HCT116 (cell line): ENCODE measurements around the gene TCERG1L. TPM values are rescaled to one million over a fixed set of nuclear protein-coding genes. Genes with fewer than 3 reads are reported as not detected.

Experiments used
- ATAC-seq: fragments of 200-7000 bp; cut with Tn5 transposase; 2 replicates; pipeline ENCODE4 v1.9.1; 2020; ENCODE audit warnings: mild to moderate bottlenecking, moderate library complexity
- BruUV-seq: library from RNA; stranded (reverse); fragments of 400-500 nt; replicated peaks from 2 replicates; lab custom pipeline; 2021; lab: Mats Ljungman, UMichigan
- CTCF ChIA-PET: fragments of 300-600 bp; sonication (Branson Sonifier 250); formaldehyde crosslinking; loops from one replicate; lab custom pipeline; 2021; ENCODE audit warnings: antibody characterized with exemption; lab: Charles Lee
- POLR2A ChIA-PET: fragments of 300-600, 350-600 bp; sonication (Branson Sonifier 250); formaldehyde crosslinking; loops from one replicate; lab custom pipeline; 2021; ENCODE audit warnings: antibody characterized with exemption; lab: Charles Lee
- RAD21 ChIA-PET, 2 experiments: fragments of 300-600 bp; sonication (Branson Sonifier 250); formaldehyde crosslinking; loops; one replicate each; lab custom pipeline; 2023; ENCODE audit warnings: low total read pairs in 2 of 2; ENCODE audit not compliant: uncharacterized antibody in 2 of 2, unreplicated experiment in 2 of 2, low non-redundant PET in 1 of 2; lab: Charles Lee
- DNase-seq: peaks from one replicate; pipeline ENCODE4 v3.0.0-alpha.2; 2010; ENCODE audit warnings: low read depth, low spot score
- H2AFZ ChIP-seq: fragments of 200-600 bp; shearing (Covaris generic), sonication (generic); 2 replicates; pipeline ENCODE4 v1.6.1; 2017; ENCODE audit warnings: low read depth, mixed run types, mixed read lengths, antibody characterized with exemption, low read length; ENCODE audit not compliant: poor library complexity, severe bottlenecking
- H3K27ac ChIP-seq: 2 replicates; pipeline ENCODE4 v1.5.1; 2012; ENCODE audit warnings: low read depth, low read length
- H3K27me3 ChIP-seq: fragments of 200-600 bp; sonication (generic); 2 replicates; pipeline ENCODE4 v1.6.1; 2016; ENCODE audit warnings: mixed run types, low read length, mixed read lengths; ENCODE audit not compliant: insufficient read depth
- H3K36me3 ChIP-seq, 2 experiments: fragments of 200-500 bp in 1 of 2; fragments of 200-600 bp in 1 of 2; sonication (Bioruptor generic) in 1 of 2; sonication (generic) in 1 of 2; 2 replicates each; pipeline versions ENCODE4 v1.5.1 to v1.6.1; 2014 to 2016; ENCODE audit warnings: low read length in 2 of 2, inconsistent platforms in 1 of 2, mixed read lengths in 1 of 2, mixed run types in 1 of 2; ENCODE audit not compliant: insufficient read depth in 2 of 2, control insufficient read depth in 1 of 2
- H3K4me1 ChIP-seq, 2 experiments: fragments of 200-600 bp in 1 of 2; sonication (generic) in 1 of 2; 2 replicates each; pipeline versions ENCODE4 v1.5.1 to v1.6.1; 2012 to 2017; ENCODE audit warnings: low read length in 2 of 2, inconsistent platforms in 1 of 2, mild to moderate bottlenecking in 1 of 2, mixed read lengths in 1 of 2, mixed run types in 1 of 2, moderate library complexity in 1 of 2; ENCODE audit not compliant: insufficient read depth in 2 of 2, control insufficient read depth in 1 of 2
- H3K4me2 ChIP-seq: fragments of 200-600 bp; sonication (generic); 2 replicates; pipeline ENCODE4 v1.6.1; 2017; ENCODE audit warnings: mixed run types, low read length, mixed read lengths
- H3K4me3 ChIP-seq, 2 experiments: fragments of 200-600 bp in 1 of 2; sonication (generic) in 1 of 2; replicated peaks in 1 of 2; 2 replicates each; pipeline ENCODE4 v1.5.1; 2011 to 2016; ENCODE audit warnings: low read length in 2 of 2, control low read depth in 1 of 2, low read depth in 1 of 2, mild to moderate bottlenecking in 1 of 2, mixed read lengths in 1 of 2, mixed run types in 1 of 2
- H3K79me2 ChIP-seq: fragments of 200-600 bp; sonication (generic); 2 replicates; pipeline ENCODE4 v1.6.1; 2017; ENCODE audit warnings: mild to moderate bottlenecking, mixed run types, low read length, moderate library complexity, mixed read lengths; ENCODE audit not compliant: insufficient read depth
- H3K9ac ChIP-seq: fragments of 200-600 bp; sonication (generic); 2 replicates; pipeline ENCODE4 v1.6.1; 2016; ENCODE audit warnings: low read length, mixed read lengths
- H3K9me2 ChIP-seq: fragments of 200-600 bp; sonication (generic), shearing (Covaris generic); 2 replicates; pipeline ENCODE4 v1.6.1; 2017; ENCODE audit warnings: mixed run types, mild to moderate bottlenecking, moderate library complexity; ENCODE audit not compliant: insufficient read depth
- H3K9me3 ChIP-seq, 2 experiments: fragments of 200-500 bp in 1 of 2; fragments of 200-600 bp in 1 of 2; sonication (Bioruptor generic) in 1 of 2; sonication (generic) in 1 of 2; 2 replicates each; pipeline ENCODE4 v1.6.1; 2014 to 2017; ENCODE audit warnings: low read length in 2 of 2, mixed read lengths in 2 of 2, inconsistent platforms in 1 of 2, low read depth in 1 of 2, mild to moderate bottlenecking in 1 of 2, mixed run types in 1 of 2, moderate library complexity in 1 of 2; ENCODE audit not compliant: control insufficient read depth in 1 of 2, insufficient read depth in 1 of 2
- H4K20me1 ChIP-seq: fragments of 200-600 bp; sonication (generic), shearing (Covaris generic); 2 replicates; pipeline ENCODE4 v1.6.1; 2017; ENCODE audit warnings: mixed run types, mild to moderate bottlenecking, moderate library complexity; ENCODE audit not compliant: insufficient read depth
- CEBPB ChIP-seq: IDR thresholded peaks from 2 replicates; pipeline ENCODE4 v1.6.1; 2012; ENCODE audit warnings: low read depth
- ELF1 ChIP-seq: IDR thresholded peaks from 2 replicates; pipeline ENCODE4 v1.6.1; 2012; ENCODE audit warnings: low read depth, borderline replicate concordance
- EZH2phosphoT487 ChIP-seq: fragments of 200-600 bp; IDR thresholded peaks from 2 replicates; pipeline ENCODE4 v1.6.1; 2018; ENCODE audit warnings: antibody characterized with exemption, borderline replicate concordance
- JUND ChIP-seq: IDR thresholded peaks from 2 replicates; pipeline ENCODE4 v1.6.1; 2012
- POLR2A ChIP-seq: IDR thresholded peaks from 2 replicates; pipeline ENCODE4 v1.7.0; 2011; ENCODE audit warnings: borderline replicate concordance; ENCODE audit not compliant: insufficient read depth, insufficient read length; ENCODE audit errors: extremely low read depth
- POLR2AphosphoS5 ChIP-seq: IDR thresholded peaks from 2 replicates; pipeline ENCODE4 v1.6.1; 2011; ENCODE audit warnings: mild to moderate bottlenecking, low read depth, low read length, moderate library complexity
- SP1 ChIP-seq: IDR thresholded peaks from 2 replicates; pipeline ENCODE4 v1.6.1; 2012; ENCODE audit warnings: low read depth
- SRF ChIP-seq: IDR thresholded peaks from 2 replicates; pipeline ENCODE4 v1.6.1; 2012; ENCODE audit warnings: low read depth
- TCF7L2 ChIP-seq: IDR thresholded peaks from 2 replicates; pipeline ENCODE4 v1.7.0; 2011; ENCODE audit warnings: borderline replicate concordance, inconsistent platforms; ENCODE audit not compliant: insufficient read depth, insufficient read length; ENCODE audit errors: extremely low read depth
- ZFX ChIP-seq: fragments of 450-650 bp; IDR thresholded peaks from 2 replicates; pipeline ENCODE4 v1.6.1; 2017
- ZNF274 ChIP-seq: fragments of 200-500 bp; sonication (Bioruptor generic); IDR thresholded peaks from 2 replicates; pipeline ENCODE4 v1.6.1; 2014; ENCODE audit warnings: mild to moderate bottlenecking, low read depth, low read length, inconsistent platforms
- intact Hi-C: fragments of 100-400 bp; cut with micrococcal nuclease; formaldehyde crosslinking; loops from 2 replicates; pipeline ENCODE4 v1.10.0; 2022
- total RNA-seq: library from RNA; stranded (reverse); gene quantifications from one replicate; pipeline ENCODE4 v1.2.1, GENCODE V29; 2021; ENCODE audit not compliant: unreplicated experiment

Gene TCERG1L
- total RNA-seq, 1 experiment from 2014 or later, result not detected

- intact Hi-C loops, result no loop called here
- RAD21 ChIA-PET, result no interaction called here
- H3K4me3 ChIP-seq, result no peak overlapping the region
These were observed 167.3 kb downstream of the TCERG1L start for GRCh38 chr10:131144196-131144595.

GRCh38 chr10:131143425-131144165, 167.9 kb downstream of the TCERG1L start:
- ChIA-PET POLR2A (no interaction called here), RAD21 (no interaction called here), CTCF (no interaction called here)
- intact Hi-C loops, result no loop called here
- Histone ChIP-seq H3K27me3 (no peaks in the 10 kb centered on the region), H3K9me2 (no peaks in the 10 kb centered on the region), H3K36me3 (no peaks in the 10 kb centered on the region), H4K20me1 (no peaks in the 10 kb centered on the region), H3K9ac (no peak overlapping the region), H3K9me3 (no peaks in the 10 kb centered on the region), H3K4me2 (no peak overlapping the region), H3K27ac (no peak overlapping the region), H3K4me1 (no peaks in the 10 kb centered on the region), H3K79me2 (no peaks in the 10 kb centered on the region), H3K4me3 (no peak overlapping the region), H2AFZ (no peak overlapping the region)
- no peak for TF ChIP-seq POLR2A
- TF ChIP-seq TCF7L2, result no peak
- no peak for TF ChIP-seq JUND
- no peak for TF ChIP-seq SP1
- BruUV-seq, result no TSS peak
- DNase-seq, result no peak
- ATAC-seq, result no peak

More at GRCh38 chr10:131144196-131144595, 167.3 kb downstream of the TCERG1L start:
- DNase-seq, result no peak
- no peaks in the 10 kb centered on the region for H3K27me3 ChIP-seq
- H3K9me3 ChIP-seq, result no peaks in the 10 kb centered on the region
- ChIA-PET POLR2A (no interaction called here), CTCF (no interaction called here)
- BruUV-seq, result no TSS peak
- H3K79me2 ChIP-seq, result no peaks in the 10 kb centered on the region
- no peaks in the 10 kb centered on the region for H3K4me1 ChIP-seq
- ATAC-seq, result no peak
- no peaks in the 10 kb centered on the region for H3K36me3 ChIP-seq
- no peaks in the 10 kb centered on the region for H3K9me2 ChIP-seq
- no peak overlapping the region for H3K27ac ChIP-seq
- H3K9ac ChIP-seq, result no peak overlapping the region
- TF ChIP-seq ZNF274, result no peak
- no peak for TF ChIP-seq SRF
- no peak for TF ChIP-seq EZH2phosphoT487
- TF ChIP-seq POLR2A, result no peak
- no peak for TF ChIP-seq ZFX
- TF ChIP-seq CEBPB, result no peak
- no peak for TF ChIP-seq POLR2AphosphoS5
- no peak for TF ChIP-seq SP1
- no peak for TF ChIP-seq JUND
- no peak for TF ChIP-seq ELF1
- no peak overlapping the region for H2AFZ ChIP-seq
- no peak overlapping the region for H3K4me2 ChIP-seq
- H4K20me1 ChIP-seq, result no peaks in the 10 kb centered on the region
